A549 (cell line): Measurements from ENCODE around the gene MAST3.

Experiments used
- BHLHE40 ChIP-seq: IDR thresholded peaks from 2 replicates; pipeline ENCODE4 v1.6.1; 2012; ENCODE audit warnings: low read depth, low read length, inconsistent platforms
- CBX8 ChIP-seq: fragments of 200-600 bp; sonication (generic); IDR thresholded peaks from 2 replicates; pipeline ENCODE4 v1.6.1; 2016
- CTCF ChIP-seq: fragments of >200 bp; sonication (Bioruptor Twin); formaldehyde crosslinking; IDR thresholded peaks from 3 replicates; pipeline ENCODE4 v1.5.1; 2016
- EP300 ChIP-seq, 2 experiments: fragments of >200 bp; sonication (Bioruptor Twin); formaldehyde crosslinking; IDR thresholded peaks; 2 replicates in 1 of 2; 3 replicates in 1 of 2; pipeline ENCODE4 v1.6.1; 2016 to 2017
- JUNB ChIP-seq: fragments of >200 bp; sonication (Bioruptor Twin); formaldehyde crosslinking; IDR thresholded peaks from 2 replicates; pipeline ENCODE4 v1.6.1; 2016
- RAD21 ChIP-seq, 2 experiments: fragments of >200 bp in 1 of 2; sonication (Bioruptor Twin) in 1 of 2; formaldehyde crosslinking in 1 of 2; IDR thresholded peaks in 1 of 2; conservative IDR thresholded peaks in 1 of 2; 2 replicates in 1 of 2; 3 replicates in 1 of 2; pipeline ENCODE4 v1.6.1; 2012 to 2018; ENCODE audit warnings: inconsistent platforms in 1 of 2

GRCh38 chr19:18119013-18119716 is 21.6 kb downstream of the MAST3 start:
- TF ChIP-seq BHLHE40 = no peak
- no peak for TF ChIP-seq EP300 (IDR thresholded peaks at IDR 0.05)
- TF ChIP-seq CTCF = no peak
- TF ChIP-seq RAD21 (conservative IDR thresholded peaks at IDR 0.05 in 1 of 2, IDR thresholded peaks at IDR 0.05 in 1 of 2) = no peak
- no peak for TF ChIP-seq JUNB
- no peak for TF ChIP-seq CBX8
